Esophagus muscularis mucosa (tissue), 4 donors: ENCODE measurements around the gene MRPS23. TPM values are rescaled to one million over a fixed set of nuclear protein-coding genes. Genes with fewer than 3 reads are reported as not detected.

Experiments
- DNase-seq: peaks from one replicate; pipeline ENCODE4 v3.0.0-alpha.2; 2017; ENCODE audit errors: extremely low spot score
- H3K27ac ChIP-seq, 4 donors: fragments of 200-600 bp; sonication (generic); replicated peaks in 1 of 4; 1 replicate in 3 of 4; 2 replicates in 1 of 4; pipeline ENCODE4 v1.5.1; 2016 to 2019; ENCODE audit warnings: mild to moderate bottlenecking in 1 of 4
- H3K27me3 ChIP-seq, 4 donors: fragments of 200-600 bp; sonication (generic); one replicate each; pipeline versions ENCODE4 v1.5.1 to v1.6.0; 2016 to 2019
- H3K36me3 ChIP-seq, 4 donors: fragments of 200-600 bp; sonication (generic); one replicate each; pipeline ENCODE4 v1.5.1; 2016 to 2019
- H3K4me1 ChIP-seq, 4 donors: fragments of 200-600 bp; sonication (generic); one replicate each; pipeline ENCODE4 v1.5.1; 2016 to 2019
- H3K4me3 ChIP-seq, 4 donors: fragments of 200-600 bp; sonication (generic); 1 replicate in 2 of 4; 2 replicates in 2 of 4; pipeline ENCODE4 v1.5.1; 2016 to 2019; ENCODE audit warnings: mild to moderate bottlenecking in 4 of 4, moderate library complexity in 1 of 4
- H3K9me3 ChIP-seq, 4 donors: fragments of 200-600 bp; sonication (generic); 1 replicate in 3 of 4; 2 replicates in 1 of 4; pipeline ENCODE4 v1.5.1; 2016 to 2019
- CTCF ChIP-seq, 3 experiments: fragments of 200-600 bp in 2 of 3; fragments of 450-650 bp in 1 of 3; sonication (generic) in 2 of 3; IDR thresholded peaks; one replicate each; pipeline ENCODE4 v1.5.1; 2017 to 2019; ENCODE audit warnings: antibody characterized with exemption in 3 of 3, mild to moderate bottlenecking in 2 of 3, moderate library complexity in 1 of 3
- EP300 ChIP-seq: sonication (generic); formaldehyde crosslinking; IDR thresholded peaks from one replicate; pipeline ENCODE4 v1.6.1; 2017; ENCODE audit warnings: antibody characterized with exemption
- POLR2A ChIP-seq: fragments of 450-650 bp; IDR thresholded peaks from one replicate; pipeline ENCODE4 v1.6.1; 2017; ENCODE audit warnings: antibody characterized with exemption, moderate library complexity, mild to moderate bottlenecking, low read depth
- POLR2AphosphoS5 ChIP-seq, 2 donors: sonication (generic); formaldehyde crosslinking; IDR thresholded peaks; one replicate each; pipeline ENCODE4 v1.6.1; 2017; ENCODE audit warnings: antibody characterized with exemption in 2 of 2
- WGBS: methylation state at CpG from one replicate; pipeline ENCODE4 v1.1.5; 2018; 5-methylcytosine and 5-hydroxymethylcytosine counted together
- intact Hi-C: fragments of 100-400 bp; cut with DNase I; formaldehyde crosslinking; loops from one replicate; pipeline ENCODE4 v1.15.1; 2023
- small RNA-seq, 3 donors: library from RNA; depleted of rRNA; stranded (forward); fragments of <200 nt; gene quantifications; one replicate each; pipeline ENCODE3, GENCODE V24; 2016
- total RNA-seq, 4 donors: library from RNA; depleted of rRNA; stranded (reverse); fragments of >200 nt; gene quantifications; one replicate each; pipeline versions ENCODE4 v1.1.0 to v1.2.1, GENCODE V29; 2016

Gene MRPS23
- total RNA-seq, 4 donors from 2014 or later = 11.6 to 22.2 (median 16.9) TPM

GRCh38 chr17:57788725-57789124, 61.1 kb downstream of the MRPS23 start:
- Histone ChIP-seq H3K9me3 (no peaks in the 10 kb centered on the region), H3K27me3 (no peaks in the 10 kb centered on the region), H3K4me3 (no peak overlapping the region), H3K4me1 (no peaks in the 10 kb centered on the region), H3K27ac (no peak overlapping the region), H3K36me3 (no peaks in the 10 kb centered on the region)
- intact Hi-C loops = no loop called here
- no peak for DNase-seq
- TF ChIP-seq POLR2AphosphoS5 (IDR thresholded peaks at IDR 0.05) (no peak), POLR2A (no peak), EP300 (no peak), CTCF (IDR thresholded peaks at IDR 0.05) (no peak)
- WGBS = 59% methylated on average over 4 of the region's 4 CpGs

GRCh38 chr17:57785022-57785421, 64.8 kb downstream of the MRPS23 start:
- DNase-seq = no peak
- 73% methylated on average over 7 of the region's 7 CpGs for WGBS
- Histone ChIP-seq H3K27ac (no peak overlapping the region), H3K27me3 (peaks cover 0 to 13% (median 0%) of the 10 kb centered on the region in 4 donors), H3K36me3 (no peaks in the 10 kb centered on the region), H3K9me3 (no peaks in the 10 kb centered on the region), H3K4me1 (peaks cover 13 to 22% (median 20%) of the 10 kb centered on the region in 4 donors), H3K4me3 (no peak overlapping the region)
- intact Hi-C loops = no loop called here
- TF ChIP-seq CTCF (IDR thresholded peaks at IDR 0.05) (no peak), EP300 (no peak), POLR2AphosphoS5 (IDR thresholded peaks at IDR 0.05) (no peak), POLR2A (no peak)

Small RNA genes within 50 kb of the gene (small RNA-seq; reads per million reads assigned to genes)
- gene RN7SKP94 = 0 reads per million in 3 donors

Other genes starting within 250 kb of the MRPS23 start
- gene CCDC182, start 104.7 kb downstream of the MRPS23 start, total RNA-seq = not detected
- 10 to 100 TPM; 30.3 to 72.2 (median 51.2) TPM for gene CUEDC1, start 105.4 kb upstream of the MRPS23 start, total RNA-seq
- gene VEZF1, start 138.2 kb upstream of the MRPS23 start, total RNA-seq = 100 to 1,000 TPM in 3 of 4 donors, 10 to 100 TPM in 1; 98.9 to 154 (median 121) TPM
- 100 to 1,000 TPM; 136 to 185 (median 156) TPM for gene SRSF1, start 157.2 kb upstream of the MRPS23 start, total RNA-seq
- gene DYNLL2, start 233.4 kb upstream of the MRPS23 start, total RNA-seq = 10 to 100 TPM; 22.2 to 37.0 (median 36.3) TPM